Mucosa of rectum (tissue), 2 donors: ENCODE data around the gene MIOX.

Source experiments
- H3K27ac ChIP-seq, 2 donors: one replicate each; pipeline ENCODE4 v1.7.0; 2013; ENCODE audit warnings: inconsistent platforms in 2 of 2, low read depth in 2 of 2, low read length in 2 of 2
- H3K27me3 ChIP-seq, 2 donors: one replicate each; pipeline ENCODE4 v1.7.0; 2013; ENCODE audit warnings: low read length in 2 of 2; ENCODE audit not compliant: control insufficient read depth in 2 of 2, insufficient read depth in 2 of 2
- H3K36me3 ChIP-seq, 2 donors: one replicate each; pipeline ENCODE4 v1.7.0; 2013; ENCODE audit warnings: low read length in 2 of 2; ENCODE audit not compliant: control insufficient read depth in 2 of 2, insufficient read depth in 2 of 2
- H3K4me1 ChIP-seq, 2 donors: one replicate each; pipeline ENCODE4 v1.7.0; 2013; ENCODE audit warnings: low read length in 2 of 2, mild to moderate bottlenecking in 1 of 2; ENCODE audit not compliant: control insufficient read depth in 2 of 2, insufficient read depth in 2 of 2
- H3K4me3 ChIP-seq, 2 donors: one replicate each; pipeline ENCODE4 v1.7.0; 2013; ENCODE audit warnings: low read length in 2 of 2
- H3K9ac ChIP-seq, 2 donors: one replicate each; pipeline ENCODE4 v1.7.0; 2013; ENCODE audit warnings: low read length in 2 of 2, low read depth in 1 of 2, mild to moderate bottlenecking in 1 of 2
- H3K9me3 ChIP-seq, 2 donors: one replicate each; pipeline ENCODE4 v1.7.0; 2013; ENCODE audit warnings: low read length in 2 of 2; ENCODE audit not compliant: control insufficient read depth in 2 of 2
- donor health status: healthy.
- donor health status: Normal muscosa, but diverticular disease.

MIOX gene

GRCh38 chr22:50455201-50455600 is 31.5 kb upstream of the MIOX start:
- H3K36me3 ChIP-seq: peaks cover 51 to 60% of the 10 kb centered on the region in 2 donors

GRCh38 chr22:50456026-50456425 is 30.6 kb upstream of the MIOX start:
- Histone ChIP-seq H3K27me3 (no peaks in the 10 kb centered on the region), H3K36me3 (peaks cover 60 to 63% of the 10 kb centered on the region in 2 donors), H3K9ac (no peak overlapping the region), H3K27ac (no peak overlapping the region), H3K9me3 (no peaks in the 10 kb centered on the region), H3K4me3 (no peak overlapping the region), H3K4me1 (no peaks in the 10 kb centered on the region)

More at GRCh38 chr22:50455201-50455600, 31.5 kb upstream of the MIOX start:
- H3K27me3 ChIP-seq: no peaks in the 10 kb centered on the region
- no peak overlapping the region for H3K27ac ChIP-seq
- H3K9ac ChIP-seq: no peak overlapping the region
- H3K4me3 ChIP-seq: no peak overlapping the region
- no peaks in the 10 kb centered on the region for H3K4me1 ChIP-seq
- no peaks in the 10 kb centered on the region for H3K9me3 ChIP-seq

- Histone ChIP-seq H3K4me1 (no peaks in the 10 kb centered on the region), H3K27ac (no peak overlapping the region), H3K9ac (no peak overlapping the region), H3K4me3 (no peak overlapping the region), H3K9me3 (no peaks in the 10 kb centered on the region), H3K27me3 (no peaks in the 10 kb centered on the region), H3K36me3 (peaks cover 65 to 69% of the 10 kb centered on the region in 2 donors)
Observed at GRCh38 chr22:50456466-50457234, 30.0 kb upstream of the MIOX start.

- no peak overlapping the region for H3K9ac ChIP-seq
- H3K36me3 ChIP-seq: peaks cover 81 to 84% of the 10 kb centered on the region in 2 donors
- H3K27ac ChIP-seq: no peak overlapping the region
- no peaks in the 10 kb centered on the region for H3K9me3 ChIP-seq
- H3K4me1 ChIP-seq: no peaks in the 10 kb centered on the region
- no peak overlapping the region for H3K4me3 ChIP-seq
- H3K27me3 ChIP-seq: no peaks in the 10 kb centered on the region
Observed at GRCh38 chr22:50459016-50459415, 27.6 kb upstream of the MIOX start.

GRCh38 chr22:50459496-50460140 is 27.0 kb upstream of the MIOX start:
- no peak overlapping the region for H3K9ac ChIP-seq
- peaks cover 81 to 85% of the 10 kb centered on the region in 2 donors for H3K36me3 ChIP-seq
- H3K4me1 ChIP-seq: no peaks in the 10 kb centered on the region
- H3K9me3 ChIP-seq: no peaks in the 10 kb centered on the region
- H3K27ac ChIP-seq: no peak overlapping the region
- no peaks in the 10 kb centered on the region for H3K27me3 ChIP-seq
- H3K4me3 ChIP-seq: no peak overlapping the region

GRCh38 chr22:50460938-50461337 is 25.7 kb upstream of the MIOX start:
- no peaks in the 10 kb centered on the region for H3K9me3 ChIP-seq
- no peaks in the 10 kb centered on the region for H3K27me3 ChIP-seq
- H3K9ac ChIP-seq: no peak overlapping the region
- H3K36me3 ChIP-seq: peaks cover 82 to 84% of the 10 kb centered on the region in 2 donors
- no peaks in the 10 kb centered on the region for H3K4me1 ChIP-seq
- H3K27ac ChIP-seq: no peak overlapping the region
- H3K4me3 ChIP-seq: no peak overlapping the region

- H3K9me3 ChIP-seq: no peaks in the 10 kb centered on the region
- no peaks in the 10 kb centered on the region for H3K4me1 ChIP-seq
- H3K36me3 ChIP-seq: peaks cover 86 to 87% of the 10 kb centered on the region in 2 donors
- H3K9ac ChIP-seq: no peak overlapping the region
- H3K27me3 ChIP-seq: no peaks in the 10 kb centered on the region
- H3K27ac ChIP-seq: no peak overlapping the region
- H3K4me3 ChIP-seq: no peak overlapping the region
Observed at GRCh38 chr22:50461536-50461935, 25.1 kb upstream of the MIOX start.

- H3K27me3 ChIP-seq: no peaks in the 10 kb centered on the region
- H3K4me3 ChIP-seq: no peak overlapping the region
- no peak overlapping the region for H3K27ac ChIP-seq
- peaks cover 87 to 90% of the 10 kb centered on the region in 2 donors for H3K36me3 ChIP-seq
- H3K9ac ChIP-seq: no peak overlapping the region
- H3K9me3 ChIP-seq: no peaks in the 10 kb centered on the region
- no peaks in the 10 kb centered on the region for H3K4me1 ChIP-seq
Observed at GRCh38 chr22:50461979-50462540, 24.6 kb upstream of the MIOX start.

- Histone ChIP-seq H3K4me1 (no peaks in the 10 kb centered on the region), H3K4me3 (no peak overlapping the region), H3K36me3 (peaks cover 85 to 86% of the 10 kb centered on the region in 2 donors), H3K27ac (no peak overlapping the region), H3K9me3 (no peaks in the 10 kb centered on the region), H3K9ac (no peak overlapping the region), H3K27me3 (no peaks in the 10 kb centered on the region)
Observed at GRCh38 chr22:50463188-50463900, 23.3 kb upstream of the MIOX start.

GRCh38 chr22:50464451-50464850 is 22.2 kb upstream of the MIOX start:
- Histone ChIP-seq H3K27ac (no peak overlapping the region), H3K27me3 (no peaks in the 10 kb centered on the region), H3K4me1 (peaks cover 7 to 10% of the 10 kb centered on the region in 2 donors), H3K36me3 (peaks cover 75 to 76% of the 10 kb centered on the region in 2 donors), H3K4me3 (no peak overlapping the region), H3K9ac (no peak overlapping the region), H3K9me3 (no peaks in the 10 kb centered on the region)
